HG03442 (cell line): ENCODE data around the gene OVOL3.

Experiments
- ATAC-seq: cut with Tn5 transposase; IDR thresholded peaks from one replicate; pipeline ENCODE4 v1.9.1; 2021; ENCODE audit warnings: mild to moderate bottlenecking, moderate library complexity; ENCODE audit not compliant: unreplicated experiment

OVOL3 gene

DNA sequence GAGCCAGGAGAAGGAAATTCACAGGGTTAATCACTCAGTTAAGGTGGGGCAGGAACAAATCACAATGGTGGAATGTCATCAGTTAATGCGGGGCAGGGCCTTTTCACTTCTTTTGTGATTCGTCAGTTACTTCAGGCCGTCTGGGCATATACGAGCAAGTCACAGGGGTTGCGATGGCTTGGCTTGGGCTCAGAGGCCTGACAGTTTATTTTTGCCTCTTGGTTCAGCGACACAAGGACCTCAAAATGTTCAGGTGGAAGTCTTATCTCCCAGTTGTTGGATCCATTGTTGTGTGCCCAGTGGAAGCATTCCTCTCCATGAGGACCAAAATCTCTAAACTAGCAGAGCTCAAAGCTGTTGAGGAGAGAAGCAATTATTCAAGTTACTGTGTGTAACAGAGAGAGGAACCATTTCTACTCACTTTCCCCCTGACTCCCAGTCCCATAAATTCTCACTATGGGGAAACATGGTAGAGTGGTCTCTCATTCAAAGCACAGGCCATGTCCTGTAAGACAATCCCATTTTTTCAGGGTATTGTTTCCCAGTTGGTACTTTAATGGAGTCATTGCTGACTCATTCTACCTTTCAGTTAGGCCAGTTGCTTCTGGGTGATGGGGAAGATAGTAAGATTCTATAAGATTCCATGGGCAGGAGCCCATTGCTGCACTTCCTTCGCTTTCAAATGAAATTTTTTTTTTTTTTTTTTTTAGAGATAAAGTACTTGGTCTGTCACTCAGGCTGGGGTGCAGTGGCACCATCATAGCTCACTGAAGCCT, 50.1 kb downstream of the OVOL3 start:
- ATAC-seq: no peak
